Jurkat, Clone E6-1 (cell line): ENCODE results near the gene VIPR1.
"Not testable (repeated sequence)": the region's sequence is repeated elsewhere in the genome, so short reads cannot be mapped to it uniquely, and the experiment has no call there.

Experiments
- DNase-seq: peaks from one replicate; pipeline ENCODE4 v3.0.0-alpha.2; 2011; ENCODE audit warnings: low read depth, low spot score
- H3K4me3 ChIP-seq: 2 replicates; pipeline ENCODE4 v1.5.1; 2011; ENCODE audit warnings: mild to moderate bottlenecking, low read length, control low read depth, moderate library complexity

VIPR1 gene

DNA sequence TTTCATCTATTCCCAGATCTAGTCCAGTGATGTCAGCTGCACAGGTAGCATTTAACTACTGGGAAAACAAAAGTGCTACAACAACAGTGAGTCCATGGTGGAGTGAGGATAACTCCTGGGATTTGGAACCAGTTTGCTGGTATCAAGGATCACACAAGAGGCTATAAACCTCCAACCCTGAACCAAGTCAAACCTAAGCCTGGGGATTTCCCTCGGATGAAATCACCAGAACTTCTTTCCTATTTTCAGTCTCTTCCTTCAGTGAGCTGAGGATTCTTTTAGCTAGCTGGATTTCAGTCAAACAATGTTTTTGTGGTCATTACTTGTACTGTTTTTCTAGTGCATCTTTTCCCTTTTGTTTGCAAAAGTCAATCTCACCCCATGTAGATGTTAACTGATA, 47.8 kb downstream of the VIPR1 start:
- no peak for DNase-seq
- H3K4me3 ChIP-seq: no peak overlapping the region

DNA sequence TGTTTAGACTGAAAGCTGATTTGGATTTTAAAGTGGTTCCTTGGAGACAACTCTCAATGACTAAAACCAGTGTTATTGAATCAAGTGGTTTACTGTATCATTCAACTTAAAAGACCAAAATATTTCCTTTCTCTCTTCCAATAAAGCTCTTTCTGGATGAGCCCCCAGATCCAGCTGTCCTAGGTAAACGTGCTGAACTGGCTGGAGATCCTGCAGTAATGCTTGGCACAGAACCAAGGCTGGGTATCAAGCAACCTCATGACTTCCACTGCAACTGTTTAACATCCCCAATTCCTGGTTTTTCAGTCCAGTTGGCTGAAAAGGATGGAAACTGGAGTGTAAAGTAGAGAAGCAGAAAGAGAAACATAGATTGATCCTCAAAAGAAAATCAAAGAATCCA, 50.4 kb downstream of the VIPR1 start:
- no peak for DNase-seq
- H3K4me3 ChIP-seq: no peak overlapping the region

DNA sequence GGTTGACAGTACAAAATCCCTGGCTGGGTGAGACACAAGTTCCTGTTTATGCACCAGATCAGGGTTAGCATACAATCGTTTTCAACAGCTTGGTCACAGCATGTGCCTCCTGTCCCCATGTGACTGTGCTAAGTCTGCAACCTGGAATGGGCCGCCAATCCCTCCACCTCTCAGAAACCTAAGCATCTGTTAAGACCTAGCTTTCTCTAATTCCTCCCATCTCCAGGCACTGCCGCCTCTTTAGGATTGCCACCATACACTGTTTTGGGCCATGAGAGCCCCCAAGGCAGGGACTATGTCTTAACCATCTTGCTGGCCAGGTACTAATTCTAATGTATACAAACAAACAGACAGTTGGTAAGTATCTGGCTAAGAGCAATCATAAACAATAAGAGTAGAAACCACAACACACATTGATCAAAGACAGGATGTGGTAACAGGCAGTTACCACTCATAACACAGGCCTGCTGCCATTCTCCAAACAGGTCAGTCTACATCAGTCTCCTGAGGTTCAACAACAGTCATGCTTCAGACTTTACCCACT, 53.7 kb downstream of the VIPR1 start:
- DNase-seq: peak; percentile 73
- no peak overlapping the region for H3K4me3 ChIP-seq

DNA sequence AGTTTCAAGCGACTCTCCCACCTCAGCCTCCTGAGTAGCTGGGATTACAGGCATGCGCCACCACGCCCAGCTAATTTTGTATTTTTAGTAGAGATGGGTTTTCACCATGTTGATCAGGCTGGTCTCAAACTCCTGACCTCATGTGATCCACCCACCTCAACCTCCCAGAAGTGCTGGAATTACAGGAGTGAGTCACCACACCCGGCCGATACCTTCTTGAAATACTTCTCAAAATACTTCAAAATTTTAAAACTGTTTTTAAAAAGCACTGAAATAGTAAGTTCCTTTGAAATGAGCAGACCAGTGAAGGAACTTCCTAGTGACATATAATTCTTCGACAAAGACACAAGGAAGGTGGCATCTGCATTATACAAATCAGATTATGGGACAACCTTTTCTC, 54.4 kb downstream of the VIPR1 start:
- H3K4me3 ChIP-seq, DNase-seq: not testable (repeated sequence)

DNA sequence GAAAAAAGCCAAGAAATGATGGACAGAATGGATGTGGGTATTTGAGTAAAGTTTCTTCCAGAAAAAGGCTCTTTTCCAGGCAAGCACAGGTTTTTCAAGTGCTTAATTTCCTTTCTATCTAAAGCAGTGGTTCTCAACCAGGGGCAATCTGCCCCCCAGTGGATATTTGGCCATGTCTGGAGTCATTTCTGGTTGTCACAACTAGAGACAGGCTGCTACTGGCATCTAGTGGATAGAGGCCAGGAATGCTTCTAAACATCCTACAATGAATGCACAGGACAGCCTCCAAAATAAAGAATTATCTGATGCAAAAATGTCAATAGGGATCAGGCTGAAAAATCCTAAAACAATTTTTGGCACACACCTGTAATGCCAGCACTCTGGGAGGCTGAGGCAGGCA, 55.4 kb downstream of the VIPR1 start:
- peak; percentile 29 for DNase-seq
- H3K4me3 ChIP-seq: no peak overlapping the region

DNA sequence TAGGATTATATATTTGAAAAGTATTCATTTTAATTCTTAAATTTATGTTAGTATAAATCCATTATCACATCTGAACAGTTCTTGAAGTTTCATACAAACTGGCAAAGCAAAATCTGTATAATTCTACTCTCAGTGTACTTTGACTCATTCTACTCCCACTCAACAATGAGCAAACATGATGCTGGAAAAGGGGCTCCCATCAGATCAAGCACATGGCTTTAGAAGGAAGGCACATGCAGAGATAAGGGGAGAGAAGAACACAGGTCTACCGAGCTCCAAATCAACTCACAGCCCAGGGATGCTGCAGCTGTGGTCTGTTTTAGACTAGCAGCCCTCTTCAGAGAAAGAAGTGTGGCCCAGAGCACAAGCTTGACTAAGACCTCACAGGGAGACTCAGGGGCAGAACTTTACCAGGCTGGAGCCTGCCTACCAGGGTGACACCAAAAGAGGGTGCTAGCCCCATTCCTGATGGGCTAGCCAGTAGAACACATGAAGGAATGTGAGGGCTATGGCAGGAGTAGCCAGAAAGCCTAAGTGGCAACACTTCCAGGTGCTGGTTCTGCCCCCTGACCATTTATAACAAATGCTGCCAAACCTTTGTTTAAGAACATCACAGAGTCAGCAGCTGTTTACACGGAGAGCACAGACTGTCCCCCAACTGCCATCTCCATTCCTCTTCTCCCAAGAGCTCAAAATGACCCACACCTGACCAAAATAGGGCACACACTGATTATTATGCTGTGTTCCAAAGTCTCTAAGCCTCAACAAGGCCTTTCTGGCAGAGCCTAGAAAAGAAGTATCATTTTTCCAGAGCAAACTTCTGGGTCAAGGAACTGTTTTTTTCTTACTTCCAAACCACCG, 59.8 kb downstream of the VIPR1 start:
- no peak for DNase-seq
- H3K4me3 ChIP-seq: no peak overlapping the region

DNA sequence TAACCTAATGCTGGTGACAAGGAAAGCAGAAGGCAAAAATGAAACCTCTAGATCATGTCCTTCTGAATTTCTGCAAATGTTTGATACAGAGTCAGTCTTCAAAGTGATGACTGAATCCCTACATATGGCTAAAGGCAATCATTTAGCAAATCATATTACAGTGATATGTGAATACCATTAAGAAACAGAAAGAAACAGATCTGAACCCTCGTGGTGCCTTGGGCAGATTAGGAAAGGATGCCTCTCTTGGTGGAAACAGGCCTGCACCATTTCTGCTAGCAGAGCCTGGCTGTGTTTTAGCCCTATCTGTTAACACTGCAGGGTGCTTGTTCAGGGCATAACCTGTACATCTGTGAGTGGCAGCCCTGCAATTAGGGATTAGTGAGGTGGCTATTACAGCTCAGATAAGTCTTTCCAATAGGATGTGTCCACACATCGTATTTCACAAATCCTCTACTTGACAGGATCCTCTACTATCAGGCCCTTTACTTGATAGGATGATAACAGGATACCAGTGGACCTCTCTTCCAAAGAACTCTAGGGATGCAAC, 67.2 kb downstream of the VIPR1 start:
- DNase-seq: no peak
- H3K4me3 ChIP-seq: no peak overlapping the region

DNA sequence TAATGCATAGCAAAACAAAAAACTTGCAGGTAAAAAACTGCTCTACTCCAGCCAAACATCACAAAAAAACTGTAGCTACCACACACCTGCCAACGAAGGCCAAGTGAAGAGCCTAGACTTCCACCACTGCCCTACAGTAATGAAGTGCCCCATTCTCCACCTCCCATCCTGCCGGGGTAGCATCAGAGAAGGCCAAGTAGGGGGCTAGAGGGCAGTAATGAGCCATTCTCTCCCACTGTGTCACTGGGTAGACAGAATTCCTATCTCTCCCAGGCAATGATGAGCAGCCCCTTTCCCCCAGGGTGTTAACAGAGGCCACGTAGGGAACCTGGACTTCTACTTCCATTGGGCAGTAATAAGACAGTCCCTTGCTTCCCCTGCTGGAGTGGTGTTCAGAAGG, 69.8 kb downstream of the VIPR1 start:
- no peak overlapping the region for H3K4me3 ChIP-seq
- no peak for DNase-seq

DNA sequence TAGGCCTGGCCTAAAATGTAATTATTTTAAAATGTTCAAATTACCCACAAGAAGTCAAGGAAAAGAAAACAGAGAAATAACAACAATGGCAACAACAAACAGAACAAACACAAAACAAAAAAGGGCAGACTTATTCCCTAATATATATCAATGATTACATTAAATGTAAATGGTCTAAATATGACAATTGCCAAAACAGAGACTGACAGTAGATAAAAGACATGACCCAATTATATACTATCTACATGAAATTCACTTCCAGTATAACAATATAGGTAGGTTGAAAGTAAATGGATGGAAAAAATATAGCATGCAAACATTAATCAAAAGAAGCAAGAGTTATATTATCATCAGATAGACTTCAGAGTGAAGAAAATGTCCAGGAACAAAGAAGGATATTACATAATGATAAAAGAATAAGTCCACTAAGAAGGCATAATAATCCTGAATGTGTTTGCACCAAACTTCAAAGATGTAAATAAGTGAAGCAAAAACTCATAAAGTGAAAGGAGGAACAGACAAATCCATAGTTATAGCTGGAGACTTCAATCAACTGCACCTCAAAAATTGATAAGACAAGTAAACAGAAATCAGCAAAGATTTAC, 72.8 kb downstream of the VIPR1 start:
- H3K4me3 ChIP-seq: no peak overlapping the region
- DNase-seq: no peak

DNA sequence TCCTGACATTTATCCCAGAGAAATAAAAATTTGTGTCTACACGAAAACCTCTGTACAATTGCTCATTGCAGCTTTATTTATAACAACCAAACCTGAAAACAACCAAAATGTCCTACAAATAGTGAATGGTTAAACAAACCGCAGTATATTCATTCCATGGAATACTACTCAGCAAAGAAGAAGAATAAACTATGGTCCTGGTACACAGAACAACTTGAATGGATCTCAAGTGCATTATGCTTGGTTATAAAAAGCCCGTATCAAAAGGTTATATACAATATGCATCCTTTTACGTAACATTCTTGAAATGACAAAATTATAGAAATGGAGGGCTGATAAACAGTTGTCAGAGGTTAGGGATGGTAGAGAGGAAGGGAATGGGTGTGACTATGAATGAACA, 75.6 kb downstream of the VIPR1 start:
- no peak overlapping the region for H3K4me3 ChIP-seq
- no peak for DNase-seq

DNA sequence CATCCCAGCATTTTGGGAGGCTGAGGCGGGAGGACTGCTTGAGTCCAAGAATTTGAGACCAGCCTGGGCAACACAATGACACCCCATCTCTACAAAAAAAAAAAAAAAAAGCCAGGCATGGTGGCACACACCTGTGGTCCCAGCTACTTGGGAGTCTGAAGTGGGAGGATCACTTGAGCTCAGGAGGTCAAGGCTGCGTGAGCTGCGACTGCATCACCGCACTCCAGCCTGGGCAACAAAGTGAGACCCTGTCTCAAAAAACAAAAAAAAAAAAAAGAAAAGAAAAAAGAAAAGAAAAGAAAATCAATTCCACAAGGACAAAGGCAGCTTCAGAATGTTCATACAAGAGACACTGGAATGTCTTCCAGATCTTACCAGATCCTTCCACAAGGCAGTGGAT, 76.9 kb downstream of the VIPR1 start:
- H3K4me3 ChIP-seq, DNase-seq: not testable (repeated sequence)

DNA sequence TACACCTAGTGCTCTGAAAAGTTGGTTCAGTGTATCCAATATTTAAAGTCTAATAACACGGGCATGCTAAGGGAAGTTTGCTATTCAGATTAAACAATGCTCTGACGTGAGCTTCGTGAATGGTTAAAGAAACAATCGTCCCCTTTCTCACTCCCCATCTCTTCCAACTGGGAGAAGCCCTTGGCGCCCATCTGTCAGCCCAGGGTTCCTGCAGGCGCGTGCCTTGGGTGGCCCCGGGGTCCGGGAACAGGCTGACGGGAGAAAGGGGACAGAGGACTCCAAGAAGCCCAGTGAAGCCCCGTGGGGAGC, 78.9 kb downstream of the VIPR1 start:
- H3K4me3 ChIP-seq: peak overlapping the region; percentile 77
- no peak for DNase-seq

DNA sequence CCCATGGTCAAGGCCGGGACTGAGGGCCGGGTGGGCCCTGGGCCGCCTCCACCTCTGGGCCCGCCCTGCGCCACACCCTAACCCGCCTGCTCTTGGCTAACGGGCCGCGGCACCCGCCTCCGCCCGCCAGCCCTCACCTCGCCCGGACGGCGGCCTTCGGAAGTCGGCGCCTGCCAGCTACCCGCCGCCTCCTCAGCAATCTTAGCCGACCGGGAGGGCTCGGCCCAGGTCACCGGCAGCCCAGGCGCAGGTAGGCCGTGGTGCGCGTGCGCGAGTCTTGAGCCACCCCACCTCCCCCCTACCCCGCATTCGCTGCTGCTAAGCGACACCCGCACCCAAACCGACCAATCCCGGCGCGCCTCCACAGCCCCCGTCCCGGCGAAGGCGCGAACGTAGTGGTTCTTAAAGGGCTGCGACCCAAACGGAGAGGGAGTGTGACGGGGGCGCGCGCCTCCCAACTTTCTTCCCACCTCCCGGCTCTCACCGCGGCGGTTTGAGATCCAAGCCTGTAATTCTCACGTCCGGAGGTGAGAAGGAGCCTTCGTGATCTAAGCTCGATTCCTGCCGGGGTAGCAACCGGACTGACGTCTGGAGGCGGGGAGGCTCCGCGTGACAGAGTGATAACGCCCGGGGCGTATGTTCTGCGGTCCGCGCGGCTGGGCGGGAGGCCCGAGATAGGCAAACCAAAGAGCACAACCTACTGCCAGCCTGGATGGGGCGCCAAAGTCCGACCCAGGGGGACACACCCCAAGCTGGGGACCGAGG, 79.4 kb downstream of the VIPR1 start, which contains the start of gene SEC22C:
SEC22C (minus strand) TSS at position 259 of the 765 bp plus-strand sequence. CDS start 12,921 bp downstream, outside the sequence.
- H3K4me3 ChIP-seq: peak within 1 kb of the TSS; percentile 77
- DNase-seq: peak; percentile 88

DNA sequence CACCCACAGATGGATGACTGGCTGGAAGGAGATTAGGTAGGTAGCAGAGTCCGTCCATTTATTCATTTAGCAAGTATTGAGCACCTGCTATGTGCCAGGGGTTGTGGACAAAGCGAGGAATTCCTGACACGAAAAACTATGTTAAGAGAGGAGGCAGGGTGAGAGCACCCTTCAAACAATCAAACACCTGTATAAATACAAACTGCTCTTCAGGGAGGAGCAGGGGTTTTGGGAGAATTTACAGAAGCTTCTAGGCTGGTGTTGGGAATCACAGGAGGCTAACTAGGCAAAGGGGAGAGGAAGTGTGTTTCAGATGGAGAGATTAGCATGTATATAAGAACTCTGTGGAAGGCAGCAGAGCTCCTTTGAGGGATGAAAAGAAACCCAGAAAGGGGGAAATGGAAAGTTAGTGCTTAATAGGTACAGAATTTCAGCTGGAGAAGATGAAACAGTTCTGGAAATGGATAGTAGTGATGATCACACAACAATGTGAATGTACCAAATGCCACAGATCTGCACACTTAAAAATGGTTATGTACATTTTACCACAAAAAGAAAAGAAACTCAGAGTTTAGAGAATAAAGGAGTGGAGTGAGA, 80.1 kb downstream of the VIPR1 start:
- DNase-seq: no peak
- peak overlapping the region; percentile 77 for H3K4me3 ChIP-seq
